Measurements from ENCODE around the gene FBXO41.

DNA sequence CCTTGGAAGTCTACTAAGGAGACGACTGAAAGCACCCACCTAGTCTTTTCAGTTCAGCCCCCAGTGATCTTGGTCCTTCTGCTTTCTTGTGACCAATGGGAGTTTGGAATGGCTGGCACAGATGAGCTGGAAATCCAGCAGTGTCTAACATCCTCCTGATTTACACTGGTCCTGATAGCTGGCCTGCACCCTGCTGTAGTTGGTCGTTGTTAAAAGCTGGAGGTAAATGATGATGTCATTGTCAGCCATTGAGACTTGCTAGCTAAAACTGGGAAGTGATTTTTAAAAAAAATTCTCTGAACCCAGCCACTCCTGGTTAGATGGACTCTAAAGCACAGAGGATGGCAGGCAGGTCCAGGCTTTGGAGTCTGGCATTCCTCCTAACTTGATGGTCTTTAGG lies 30.9 kb downstream of the FBXO41 start:
- TF ChIP-seq, protein P1, sequence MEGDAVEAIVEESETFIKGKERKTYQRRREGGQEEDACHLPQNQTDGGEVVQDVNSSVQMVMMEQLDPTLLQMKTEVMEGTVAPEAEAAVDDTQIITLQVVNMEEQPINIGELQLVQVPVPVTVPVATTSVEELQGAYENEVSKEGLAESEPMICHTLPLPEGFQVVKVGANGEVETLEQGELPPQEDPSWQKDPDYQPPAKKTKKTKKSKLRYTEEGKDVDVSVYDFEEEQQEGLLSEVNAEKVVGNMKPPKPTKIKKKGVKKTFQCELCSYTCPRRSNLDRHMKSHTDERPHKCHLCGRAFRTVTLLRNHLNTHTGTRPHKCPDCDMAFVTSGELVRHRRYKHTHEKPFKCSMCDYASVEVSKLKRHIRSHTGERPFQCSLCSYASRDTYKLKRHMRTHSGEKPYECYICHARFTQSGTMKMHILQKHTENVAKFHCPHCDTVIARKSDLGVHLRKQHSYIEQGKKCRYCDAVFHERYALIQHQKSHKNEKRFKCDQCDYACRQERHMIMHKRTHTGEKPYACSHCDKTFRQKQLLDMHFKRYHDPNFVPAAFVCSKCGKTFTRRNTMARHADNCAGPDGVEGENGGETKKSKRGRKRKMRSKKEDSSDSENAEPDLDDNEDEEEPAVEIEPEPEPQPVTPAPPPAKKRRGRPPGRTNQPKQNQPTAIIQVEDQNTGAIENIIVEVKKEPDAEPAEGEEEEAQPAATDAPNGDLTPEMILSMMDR (IDR thresholded peaks at IDR 0.05 in 2 of 3, conservative IDR thresholded peaks at IDR 0.05 in 1 of 3; ENCODE audit: borderline replicate concordance in 1 of 3, insufficient read depth in 1 of 3, low read depth in 2 of 3, low read length in 2 of 3) = no peak
- no peak for TF ChIP-seq RAD21 (IDR thresholded peaks at IDR 0.05; ENCODE audit: low read depth)
- no peak for TF ChIP-seq POLR2AphosphoS5 (IDR thresholded peaks at IDR 0.05; ENCODE audit: low read depth, low read length)
- TF ChIP-seq, protein P2, sequence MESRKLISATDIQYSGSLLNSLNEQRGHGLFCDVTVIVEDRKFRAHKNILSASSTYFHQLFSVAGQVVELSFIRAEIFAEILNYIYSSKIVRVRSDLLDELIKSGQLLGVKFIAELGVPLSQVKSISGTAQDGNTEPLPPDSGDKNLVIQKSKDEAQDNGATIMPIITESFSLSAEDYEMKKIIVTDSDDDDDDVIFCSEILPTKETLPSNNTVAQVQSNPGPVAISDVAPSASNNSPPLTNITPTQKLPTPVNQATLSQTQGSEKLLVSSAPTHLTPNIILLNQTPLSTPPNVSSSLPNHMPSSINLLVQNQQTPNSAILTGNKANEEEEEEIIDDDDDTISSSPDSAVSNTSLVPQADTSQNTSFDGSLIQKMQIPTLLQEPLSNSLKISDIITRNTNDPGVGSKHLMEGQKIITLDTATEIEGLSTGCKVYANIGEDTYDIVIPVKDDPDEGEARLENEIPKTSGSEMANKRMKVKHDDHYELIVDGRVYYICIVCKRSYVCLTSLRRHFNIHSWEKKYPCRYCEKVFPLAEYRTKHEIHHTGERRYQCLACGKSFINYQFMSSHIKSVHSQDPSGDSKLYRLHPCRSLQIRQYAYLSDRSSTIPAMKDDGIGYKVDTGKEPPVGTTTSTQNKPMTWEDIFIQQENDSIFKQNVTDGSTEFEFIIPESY (IDR thresholded peaks at IDR 0.05; ENCODE audit: extremely low read depth, insufficient replicate concordance, low read length) = no peak
- TF ChIP-seq ZFX (IDR thresholded peaks at IDR 0.05) = no peak
- TF ChIP-seq POLR2A (IDR thresholded peaks at IDR 0.05; ENCODE audit: borderline replicate concordance, extremely low read depth, insufficient read depth, insufficient read length) = no peak
- TF ChIP-seq EZH2 (IDR thresholded peaks at IDR 0.05) = no peak
- no peak for TF ChIP-seq EZH2phosphoT487 (IDR thresholded peaks at IDR 0.05; ENCODE audit: borderline replicate concordance)
- TF ChIP-seq JUND (IDR thresholded peaks at IDR 0.05) = no peak
- TF ChIP-seq, protein P3, sequence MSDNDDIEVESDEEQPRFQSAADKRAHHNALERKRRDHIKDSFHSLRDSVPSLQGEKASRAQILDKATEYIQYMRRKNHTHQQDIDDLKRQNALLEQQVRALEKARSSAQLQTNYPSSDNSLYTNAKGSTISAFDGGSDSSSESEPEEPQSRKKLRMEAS (IDR thresholded peaks at IDR 0.05) = no peak
- TF ChIP-seq FOSL1 (IDR thresholded peaks at IDR 0.05; ENCODE audit: low read depth) = no peak
- no peak for TF ChIP-seq CEBPB (IDR thresholded peaks at IDR 0.05; ENCODE audit: low read depth)
- no peak for TF ChIP-seq ZNF274 (IDR thresholded peaks at IDR 0.05; ENCODE audit: low read depth, low read length)
